HG02938 (cell line): Measurements from ENCODE around the gene RNF31.
A peak's percentile ranks its signal among the peaks of the same experiment; 100 is the strongest.

ENCODE experiments used
- ATAC-seq: cut with Tn5 transposase; IDR thresholded peaks from one replicate; pipeline ENCODE4 v1.9.1; 2021; ENCODE audit warnings: mild to moderate bottlenecking, moderate library complexity; ENCODE audit not compliant: unreplicated experiment

RNF31 gene

DNA sequence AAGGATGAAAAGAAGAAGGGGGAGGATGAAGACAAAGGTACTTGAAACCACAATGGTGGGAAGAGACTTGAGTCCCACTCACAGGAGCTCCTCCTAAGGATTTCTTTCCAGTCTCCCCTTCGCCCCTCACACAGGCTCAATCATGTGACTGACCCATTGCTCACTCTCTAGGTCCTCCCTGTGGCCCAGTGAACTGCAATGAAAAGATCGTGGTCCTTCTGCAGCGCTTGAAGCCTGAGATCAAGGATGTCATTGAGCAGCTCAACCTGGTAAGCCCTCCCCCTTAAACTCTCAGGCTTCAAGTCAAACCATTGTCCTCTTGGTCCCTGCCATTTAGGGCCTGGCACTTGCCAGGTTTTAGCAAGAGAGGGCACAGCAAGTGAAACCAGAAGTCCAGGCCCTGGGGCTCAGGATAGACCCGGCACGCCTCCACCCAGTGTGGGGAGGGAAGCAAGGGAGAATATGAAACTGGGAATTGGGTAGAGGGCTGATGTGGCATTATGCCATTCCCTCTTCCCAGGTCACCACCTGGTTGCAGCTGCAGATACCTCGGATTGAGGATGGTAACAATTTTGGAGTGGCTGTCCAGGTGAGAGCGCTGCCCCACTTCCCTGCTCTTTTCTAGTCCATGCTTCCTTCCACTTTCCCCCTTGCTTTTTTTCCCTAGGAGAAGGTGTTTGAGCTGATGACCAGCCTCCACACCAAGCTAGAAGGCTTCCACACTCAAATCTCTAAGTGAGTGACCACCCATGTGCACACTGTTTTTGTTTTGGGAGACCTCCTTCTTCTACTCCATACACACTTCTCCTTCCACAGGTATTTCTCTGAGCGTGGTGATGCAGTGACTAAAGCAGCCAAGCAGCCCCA lies 9.5 kb upstream of the RNF31 start:
- no peak for ATAC-seq

DNA sequence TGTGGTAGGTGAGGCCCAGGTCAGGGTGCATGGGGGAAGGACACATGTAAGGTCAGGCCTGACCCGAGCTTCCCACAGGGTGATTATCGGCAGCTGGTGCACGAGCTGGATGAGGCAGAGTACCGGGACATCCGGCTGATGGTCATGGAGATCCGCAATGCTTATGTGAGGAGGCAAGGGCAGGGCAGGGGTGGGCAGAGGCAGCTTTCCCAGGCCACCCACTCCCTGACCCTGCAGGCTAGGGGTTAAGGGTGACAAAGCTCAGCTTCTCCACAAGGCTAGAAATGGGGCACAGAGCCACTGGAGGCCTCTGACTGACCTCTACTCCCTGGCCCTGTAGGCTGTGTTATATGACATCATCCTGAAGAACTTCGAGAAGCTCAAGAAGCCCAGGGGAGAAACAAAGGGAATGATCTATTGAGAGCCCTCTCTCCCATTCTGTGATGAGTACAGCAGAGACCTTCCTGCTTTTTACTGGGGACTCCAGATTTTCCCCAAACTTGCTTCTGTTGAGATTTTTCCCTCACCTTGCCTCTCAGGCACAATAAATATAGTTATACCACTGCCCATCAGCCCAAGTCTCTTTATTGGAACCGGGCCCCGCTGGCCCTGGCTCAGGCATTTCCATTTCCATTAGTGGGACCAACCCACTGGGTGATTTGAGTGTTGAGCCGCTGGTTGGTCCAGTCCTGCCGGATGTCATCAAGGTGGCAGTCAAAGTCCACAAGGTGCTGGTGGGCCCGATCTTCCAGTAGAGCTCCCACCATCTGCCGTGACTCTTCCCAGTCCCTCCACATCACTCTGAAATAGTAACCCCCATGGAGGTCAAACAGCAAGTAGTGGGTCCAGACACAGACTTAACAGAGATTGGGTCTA lies 8.7 kb upstream of the RNF31 start:
- ATAC-seq: no peak

DNA sequence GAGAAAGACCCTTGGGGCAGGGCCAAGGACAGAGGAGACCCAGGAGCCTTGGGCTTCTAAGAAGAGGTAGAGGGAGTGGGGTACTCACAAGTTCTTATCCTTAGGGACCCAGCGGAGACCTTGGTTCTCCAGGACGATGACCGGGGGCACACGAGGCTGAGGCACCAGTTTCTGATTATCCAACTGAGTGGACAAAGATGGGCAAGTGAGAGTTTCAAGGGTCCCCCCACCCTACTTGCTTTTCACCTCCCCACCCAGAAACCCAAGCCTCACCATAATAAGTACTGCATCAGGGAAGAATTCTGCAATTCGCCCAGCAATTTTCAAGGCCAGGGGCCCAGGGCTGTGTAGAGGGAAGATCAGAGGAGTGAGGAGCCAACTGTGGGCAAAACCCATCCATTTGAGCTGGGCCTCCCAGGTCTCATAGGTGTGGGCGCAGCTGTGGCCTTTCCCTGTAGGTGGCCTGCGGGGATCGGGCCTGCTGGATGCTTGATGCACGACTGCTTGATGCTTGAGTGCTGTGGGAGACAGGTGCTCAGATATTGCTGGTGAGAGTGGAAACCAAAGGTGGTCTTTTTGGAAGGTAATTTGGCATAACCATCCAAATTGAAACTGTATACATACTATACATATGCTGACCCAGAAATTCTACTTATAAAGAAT lies 7.9 kb upstream of the RNF31 start:
- no peak for ATAC-seq

DNA sequence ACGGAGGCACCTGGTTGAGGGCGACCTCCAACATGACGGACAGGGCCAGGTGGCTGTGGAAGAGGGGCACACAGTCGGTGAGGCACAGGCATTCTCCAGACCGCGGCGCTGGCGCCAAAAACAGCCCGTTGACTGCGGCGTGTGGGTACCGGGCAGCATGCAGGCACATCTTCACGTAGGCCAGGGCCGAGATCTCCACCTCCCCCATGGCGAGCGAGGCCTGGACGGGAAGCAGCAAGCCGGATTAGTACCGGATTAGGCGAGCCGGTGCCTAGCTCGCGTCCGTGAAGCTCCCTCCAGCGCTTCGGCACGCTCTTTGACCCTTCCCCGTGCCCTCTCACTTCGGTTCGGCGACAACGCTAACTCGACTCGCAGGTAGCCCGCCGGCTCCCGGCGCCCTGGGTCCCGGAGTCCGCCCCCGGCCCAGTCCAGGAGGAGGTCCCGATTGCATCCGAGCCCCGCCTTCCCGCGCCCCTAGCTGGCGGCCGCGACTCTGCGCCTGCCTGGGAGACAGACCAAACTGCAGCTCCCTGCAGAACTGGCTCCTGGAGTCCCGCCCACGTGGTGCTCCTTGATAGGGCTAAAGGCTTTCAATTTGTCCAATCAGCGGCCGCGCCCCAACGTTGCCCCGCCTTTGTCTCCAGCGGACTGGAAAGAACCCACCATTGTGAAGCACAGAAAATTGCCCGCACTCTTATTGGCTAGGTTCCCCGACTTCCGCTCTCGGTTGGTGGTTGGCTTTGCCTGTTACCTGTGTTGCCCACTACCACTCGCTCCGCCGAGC lies 6.0 kb upstream of the RNF31 start, which contains the start of gene EMC9:
Gene EMC9, minus strand, starts transcription at position 495 of the 784 bp plus-strand sequence. Its CDS starts 287 bp downstream, at position 208.
- peak; percentile 86 for ATAC-seq

DNA sequence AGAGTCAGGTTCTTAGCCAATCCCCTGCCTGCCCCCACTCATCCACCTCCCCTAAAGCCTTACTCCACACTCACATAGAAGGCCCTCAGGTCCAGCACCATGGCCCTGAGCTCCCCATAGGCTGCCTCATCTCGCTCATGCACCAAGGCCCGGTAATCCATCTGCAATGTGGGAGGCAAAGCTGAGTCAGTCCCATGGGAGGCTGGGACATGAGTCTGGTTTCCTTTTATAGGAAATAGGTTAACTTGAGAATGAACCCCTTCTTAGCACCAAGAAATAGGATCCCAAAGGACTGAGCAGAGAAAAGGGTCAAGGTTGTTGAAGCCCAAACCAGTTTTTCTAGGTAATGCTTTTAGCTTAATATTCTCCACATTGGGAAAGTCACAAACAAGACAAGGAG lies 3.8 kb upstream of the RNF31 start:
- ATAC-seq: no peak

DNA sequence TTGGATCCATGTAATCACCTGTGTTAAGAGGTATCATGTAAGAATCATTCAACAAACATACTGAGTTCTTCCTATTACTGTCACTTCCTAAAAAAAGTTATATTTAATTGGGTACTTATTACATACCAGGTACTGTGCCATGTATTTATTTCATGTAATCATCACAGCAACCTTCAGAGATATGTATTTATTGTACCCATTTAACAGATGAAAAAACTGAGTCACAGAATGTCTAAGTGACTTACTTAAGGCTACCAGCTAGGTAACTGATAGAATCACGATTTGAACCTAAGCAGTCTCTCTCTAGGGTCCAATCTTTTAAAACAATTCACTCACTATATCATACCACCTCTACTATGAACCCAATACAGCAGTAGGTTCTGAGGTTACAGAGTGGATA lies 2.8 kb upstream of the RNF31 start:
- ATAC-seq: no peak

DNA sequence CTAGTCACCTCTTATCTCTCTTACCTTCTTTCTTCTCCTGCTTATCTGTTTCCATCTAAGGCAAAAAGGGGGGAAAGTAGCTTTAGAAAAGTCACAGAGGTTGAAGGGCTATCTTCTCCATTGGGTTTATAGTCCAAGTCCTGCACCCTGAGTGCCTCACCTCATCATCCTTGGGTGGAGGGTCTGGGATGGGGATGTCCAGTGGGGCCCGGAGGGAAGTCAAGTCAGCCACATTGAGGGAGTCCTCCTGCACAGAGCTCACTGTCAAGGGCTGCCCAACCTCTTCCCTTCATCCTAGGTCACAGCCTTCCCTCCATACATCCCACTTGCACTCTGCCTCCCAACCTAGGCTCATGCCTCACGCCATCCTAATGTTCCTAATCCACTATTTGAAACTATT lies 2.1 kb upstream of the RNF31 start:
- no peak for ATAC-seq

DNA sequence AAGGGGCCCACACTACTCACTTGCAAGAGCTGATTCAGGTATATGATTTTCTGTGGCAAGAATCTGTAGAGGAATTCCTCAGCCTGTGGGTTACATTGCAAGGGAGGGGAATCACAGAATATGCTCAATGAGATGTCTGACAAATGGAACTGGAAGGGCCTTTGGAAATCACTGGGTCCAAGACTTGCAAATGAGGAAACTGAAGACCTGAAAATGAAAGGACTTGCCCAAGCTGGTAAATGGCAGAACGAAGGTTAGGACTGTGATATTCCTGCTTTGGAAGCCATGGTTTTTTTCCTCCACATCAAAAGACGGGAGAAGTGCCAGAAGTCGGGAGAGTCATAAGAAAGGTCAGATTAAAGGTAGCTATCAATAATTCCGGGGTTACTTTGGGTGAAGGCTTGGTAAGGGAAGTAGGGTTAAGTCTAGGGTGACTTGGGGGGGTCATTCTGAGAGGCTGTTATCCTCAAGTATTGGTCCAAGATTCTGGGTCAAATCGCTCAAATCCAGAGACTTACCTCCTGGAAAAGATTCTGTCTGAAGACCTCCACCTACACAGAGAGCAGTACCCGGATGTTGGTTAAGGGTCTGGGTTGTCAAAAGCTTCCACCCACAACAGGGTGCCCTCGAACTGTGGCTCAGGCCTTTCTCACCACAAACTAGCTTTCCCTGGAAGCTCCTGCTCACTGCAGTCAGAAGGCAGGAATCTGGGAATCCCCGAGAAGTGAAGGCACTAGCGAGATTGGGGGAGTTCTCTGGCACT lies 1.4 kb upstream of the RNF31 start:
- no peak for ATAC-seq

DNA sequence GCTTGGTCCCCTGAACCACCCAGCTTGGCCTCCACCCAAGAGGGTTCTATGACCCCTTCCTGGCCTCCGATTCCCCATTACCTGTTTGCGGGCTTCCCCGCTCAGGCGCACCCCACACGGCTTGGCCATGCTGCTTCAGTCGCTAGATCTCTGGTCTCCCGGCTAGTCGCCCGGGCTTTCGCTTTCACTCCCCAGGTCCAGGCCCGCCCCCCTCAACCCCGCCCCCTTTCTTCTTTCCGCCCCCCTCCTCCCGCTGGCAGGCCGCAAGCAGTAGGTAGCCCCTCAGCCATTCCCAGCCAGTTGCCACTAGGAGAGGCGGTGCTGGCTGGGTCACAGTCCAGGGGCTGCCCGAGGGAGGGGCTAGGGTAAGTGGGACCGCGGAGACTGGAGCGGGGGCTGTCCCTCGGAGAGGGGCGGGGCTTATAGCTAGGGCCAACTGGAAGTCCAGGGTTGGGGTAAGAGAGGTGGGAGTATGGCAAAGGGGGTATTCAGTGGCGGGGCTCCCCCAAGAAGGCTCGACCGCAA lies 783 bp upstream of the RNF31 start, which contains the start of gene PSME2:
Gene PSME2, minus strand, starts transcription at position 158 of the 525 bp plus-strand sequence. Its CDS starts 29 bp downstream, at position 129.
- peak; percentile 53 for ATAC-seq

DNA sequence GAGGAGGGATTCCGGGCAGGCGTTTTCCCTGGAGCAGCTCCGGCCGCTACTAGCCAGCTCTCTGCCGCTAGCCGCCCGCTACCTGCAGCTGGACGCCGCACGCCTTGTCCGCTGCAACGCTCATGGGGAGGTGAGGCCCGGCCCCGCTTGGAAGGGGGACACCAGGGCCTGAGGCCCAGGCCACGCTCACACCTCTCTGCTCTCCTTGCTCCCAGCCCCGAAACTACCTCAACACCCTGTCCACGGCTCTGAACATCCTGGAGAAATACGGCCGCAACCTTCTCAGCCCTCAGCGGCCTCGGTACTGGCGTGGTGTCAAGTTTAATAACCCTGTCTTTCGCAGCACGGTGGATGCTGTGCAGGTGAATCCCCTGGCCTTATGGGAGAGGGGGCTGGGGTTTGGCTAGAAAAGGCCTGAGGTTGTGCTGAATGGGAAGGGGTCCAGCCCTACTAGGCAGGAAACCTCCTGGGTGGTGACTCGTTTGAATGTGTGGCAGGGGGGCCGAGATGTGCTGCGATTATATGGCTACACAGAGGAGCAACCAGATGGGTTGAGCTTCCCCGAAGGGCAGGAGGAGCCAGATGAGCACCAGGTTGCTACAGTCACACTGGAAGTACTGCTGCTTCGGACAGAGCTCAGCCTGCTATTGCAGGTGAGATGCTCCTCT lies 597 bp downstream of the RNF31 start:
- no peak for ATAC-seq

DNA sequence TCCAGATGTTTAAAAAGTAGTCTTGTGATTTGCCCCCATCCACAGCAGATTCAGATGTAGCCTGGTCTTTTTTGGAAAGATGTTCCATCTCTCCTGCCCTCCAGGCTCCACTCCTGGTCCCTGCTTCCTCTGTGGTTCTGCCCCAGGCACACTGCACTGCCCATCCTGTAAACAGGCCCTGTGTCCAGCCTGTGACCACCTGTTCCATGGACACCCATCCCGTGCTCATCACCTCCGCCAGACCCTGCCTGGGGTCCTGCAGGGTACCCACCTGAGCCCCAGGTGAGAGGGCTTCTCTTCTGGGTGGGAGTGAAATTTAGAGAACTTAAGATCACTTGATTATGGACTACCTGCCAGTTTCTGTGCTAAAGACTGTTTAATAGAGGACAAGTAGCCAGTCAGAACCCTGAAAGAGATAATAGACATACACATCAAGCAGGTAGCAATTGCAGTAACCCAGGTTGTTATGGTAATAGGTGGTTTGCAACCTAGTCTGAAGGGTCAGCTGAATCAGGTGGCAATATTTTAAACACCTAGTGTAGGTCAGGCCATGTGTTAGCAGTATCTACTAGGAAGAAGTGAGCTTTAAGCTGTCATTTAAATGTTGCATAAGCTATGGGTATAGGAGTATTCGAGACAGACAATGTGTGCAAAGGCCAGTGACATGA lies 2.1 kb downstream of the RNF31 start:
- ATAC-seq: no peak

DNA sequence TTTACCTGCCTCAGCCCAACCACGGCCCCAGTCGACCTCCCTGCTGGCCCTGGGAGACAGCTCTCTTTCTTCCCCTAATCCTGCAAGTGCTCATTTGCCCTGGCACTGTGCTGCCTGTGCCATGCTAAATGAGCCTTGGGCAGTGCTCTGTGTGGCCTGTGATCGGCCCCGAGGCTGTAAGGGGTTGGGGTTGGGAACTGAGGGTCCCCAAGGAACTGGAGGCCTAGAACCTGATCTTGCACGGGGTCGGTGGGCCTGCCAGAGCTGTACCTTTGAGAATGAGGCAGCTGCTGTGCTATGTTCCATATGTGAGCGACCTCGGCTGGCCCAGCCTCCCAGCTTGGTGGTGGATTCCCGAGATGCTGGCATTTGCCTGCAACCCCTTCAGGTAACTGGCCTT lies 2.8 kb downstream of the RNF31 start:
- no peak for ATAC-seq

DNA sequence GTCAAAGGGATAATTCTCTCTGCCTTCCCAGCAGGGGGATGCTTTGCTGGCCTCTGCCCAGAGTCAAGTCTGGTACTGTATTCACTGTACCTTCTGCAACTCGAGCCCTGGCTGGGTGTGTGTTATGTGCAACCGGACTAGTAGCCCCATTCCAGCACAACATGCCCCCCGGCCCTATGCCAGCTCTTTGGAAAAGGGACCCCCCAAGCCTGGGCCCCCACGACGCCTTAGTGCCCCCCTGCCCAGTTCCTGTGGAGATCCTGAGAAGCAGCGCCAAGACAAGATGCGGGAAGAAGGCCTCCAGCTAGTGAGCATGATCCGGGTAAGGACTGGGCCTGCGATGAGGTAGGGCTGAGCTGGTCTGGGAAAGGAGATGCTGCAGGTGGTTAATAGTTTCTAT lies 3.3 kb downstream of the RNF31 start:
- ATAC-seq: no peak

DNA sequence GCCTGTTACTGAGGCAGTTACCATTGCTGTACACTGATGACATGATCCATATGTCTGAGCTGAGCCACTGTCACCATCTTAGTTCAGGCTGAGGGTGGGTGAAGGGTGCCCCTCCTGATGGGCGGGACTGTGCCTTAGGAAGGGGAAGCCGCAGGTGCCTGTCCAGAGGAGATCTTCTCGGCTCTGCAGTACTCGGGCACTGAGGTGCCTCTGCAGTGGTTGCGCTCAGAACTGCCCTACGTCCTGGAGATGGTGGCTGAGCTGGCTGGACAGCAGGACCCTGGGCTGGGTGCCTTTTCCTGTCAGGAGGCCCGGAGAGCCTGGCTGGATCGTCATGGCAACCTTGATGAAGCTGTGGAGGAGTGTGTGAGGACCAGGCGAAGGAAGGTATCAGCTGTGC lies 3.7 kb downstream of the RNF31 start:
- ATAC-seq: no peak

DNA sequence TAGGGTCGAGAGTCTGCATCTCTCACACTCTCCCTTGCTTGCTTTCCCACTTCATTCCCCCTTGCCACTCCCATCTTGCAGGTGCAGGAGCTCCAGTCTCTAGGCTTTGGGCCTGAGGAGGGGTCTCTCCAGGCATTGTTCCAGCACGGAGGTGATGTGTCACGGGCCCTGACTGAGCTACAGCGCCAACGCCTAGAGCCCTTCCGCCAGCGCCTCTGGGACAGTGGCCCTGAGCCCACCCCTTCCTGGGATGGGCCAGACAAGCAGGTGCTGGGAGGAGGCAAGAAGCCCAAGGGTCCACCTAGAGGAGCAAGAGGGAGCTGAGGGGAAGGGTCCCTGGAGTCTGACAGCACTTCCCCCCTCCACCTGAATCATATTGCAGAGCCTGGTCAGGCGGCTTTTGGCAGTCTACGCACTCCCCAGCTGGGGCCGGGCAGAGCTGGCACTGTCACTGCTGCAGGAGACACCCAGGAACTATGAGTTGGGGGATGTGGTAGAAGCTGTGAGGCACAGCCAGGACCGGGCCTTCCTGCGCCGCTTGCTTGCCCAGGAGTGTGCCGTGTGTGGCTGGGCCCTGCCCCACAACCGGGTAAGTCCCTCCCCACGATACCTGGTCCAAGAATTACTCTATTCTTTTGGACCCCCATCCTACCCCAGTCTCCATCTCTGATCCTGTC lies 4.2 kb downstream of the RNF31 start:
- ATAC-seq: no peak

DNA sequence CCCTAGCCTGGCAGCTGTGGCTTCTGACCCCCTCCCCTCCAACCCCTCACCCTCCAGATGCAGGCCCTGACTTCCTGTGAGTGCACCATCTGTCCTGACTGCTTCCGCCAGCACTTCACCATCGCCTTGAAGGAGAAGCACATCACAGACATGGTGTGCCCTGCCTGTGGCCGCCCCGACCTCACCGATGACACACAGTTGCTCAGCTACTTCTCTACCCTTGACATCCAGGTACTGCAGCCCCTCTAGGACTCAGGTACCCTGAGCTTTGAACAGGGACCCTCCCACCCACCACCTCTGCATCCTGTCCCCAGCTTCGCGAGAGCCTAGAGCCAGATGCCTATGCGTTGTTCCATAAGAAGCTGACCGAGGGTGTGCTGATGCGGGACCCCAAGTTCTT lies 7.8 kb downstream of the RNF31 start:
- no peak for ATAC-seq

DNA sequence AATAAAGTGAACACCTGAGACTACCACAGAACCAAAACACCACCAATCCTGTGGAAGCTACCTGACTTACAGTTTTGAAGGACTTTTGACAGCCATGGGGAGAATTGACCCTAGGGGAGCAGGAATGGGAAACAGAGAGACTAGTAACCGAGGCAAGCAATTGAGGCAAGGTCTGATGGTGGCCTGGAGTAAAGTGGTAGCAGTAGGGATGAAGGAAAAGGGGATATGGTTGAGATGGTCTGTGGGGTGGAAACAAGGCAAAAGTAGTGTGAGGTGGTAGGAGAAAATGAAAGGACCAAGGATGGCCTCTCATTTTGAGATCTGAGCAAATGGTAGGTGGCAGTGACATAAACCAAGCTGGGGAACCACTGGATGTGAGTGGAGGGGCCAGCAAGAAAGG lies 9.5 kb downstream of the RNF31 start:
- no peak for ATAC-seq

DNA sequence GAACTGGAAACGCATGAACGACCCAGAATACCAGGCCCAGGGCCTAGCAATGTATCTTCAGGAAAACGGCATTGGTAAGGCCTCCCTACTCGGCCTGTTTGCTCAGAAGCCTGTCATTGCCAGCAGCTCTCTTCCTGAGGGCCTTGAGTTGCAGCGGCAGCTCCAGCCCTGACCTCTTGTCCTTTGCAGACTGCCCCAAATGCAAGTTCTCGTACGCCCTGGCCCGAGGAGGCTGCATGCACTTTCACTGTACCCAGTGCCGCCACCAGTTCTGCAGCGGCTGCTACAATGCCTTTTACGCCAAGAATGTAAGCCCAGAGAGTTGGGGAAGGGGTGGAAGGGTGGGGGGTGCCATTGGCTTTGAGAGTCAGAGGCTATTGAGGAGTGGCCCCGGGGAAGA lies 10.0 kb downstream of the RNF31 start:
- no peak for ATAC-seq
